Panc1 (cell line): ENCODE data around the gene CHSY1.

Experiments used
- CTCF ChIP-seq: fragments of 450-650 bp; IDR thresholded peaks from 2 replicates; pipeline ENCODE4 v1.5.1; 2017; ENCODE audit warnings: mild to moderate bottlenecking
- POLR2AphosphoS5 ChIP-seq: IDR thresholded peaks from 2 replicates; pipeline ENCODE4 v1.6.1; 2012; ENCODE audit warnings: mild to moderate bottlenecking, low read depth, low read length, moderate library complexity
- REST ChIP-seq, 2 experiments: IDR thresholded peaks; 2 replicates each; pipeline ENCODE4 v1.6.1; 2011 to 2012; ENCODE audit warnings: low read depth in 2 of 2, control low read depth in 1 of 2, low read length in 1 of 2, mild to moderate bottlenecking in 1 of 2, moderate library complexity in 1 of 2; ENCODE audit not compliant: insufficient read depth in 1 of 2
- SIN3A ChIP-seq: IDR thresholded peaks from 2 replicates; pipeline ENCODE4 v1.6.1; 2012; ENCODE audit warnings: low read depth, mild to moderate bottlenecking, low read length, moderate library complexity, borderline replicate concordance; ENCODE audit not compliant: insufficient read depth
- TCF7L2 ChIP-seq: IDR thresholded peaks from 2 replicates; pipeline ENCODE4 v1.6.1; 2011; ENCODE audit warnings: mild to moderate bottlenecking, low read depth, low read length, inconsistent platforms

GRCh38 chr15:101204739-101205535 is 46.9 kb downstream of the CHSY1 start:
- TF ChIP-seq CTCF = no peak
- no peak for TF ChIP-seq POLR2AphosphoS5
- no peak for TF ChIP-seq SIN3A
- no peak for TF ChIP-seq REST (IDR thresholded peaks at IDR 0.05; ENCODE audit: insufficient read depth in 1 of 2, low read depth in 2 of 2, low read length in 1 of 2)
- no peak for TF ChIP-seq TCF7L2
